Inferior parietal cortex (tissue), 1 donor: Measurements from ENCODE around the gene LOXL1.
"Not testable (repeated sequence)": the region's sequence is repeated elsewhere in the genome, so short reads cannot be mapped to it uniquely, and the experiment has no call there.

Source experiments
- DNase-seq: peaks from one replicate; pipeline ENCODE4 v3.0.0-alpha.2; 2016; ENCODE audit errors: extremely low spot score

Gene LOXL1

GRCh38 chr15:73954188-73955145 is 28.2 kb downstream of the LOXL1 start:
- no peak for DNase-seq

- no peak for DNase-seq
These were observed 29.1 kb downstream of the LOXL1 start for GRCh38 chr15:73955326-73955725.

GRCh38 chr15:73955861-73956742 is 29.8 kb downstream of the LOXL1 start:
- DNase-seq: no peak

GRCh38 chr15:73956743-73957135 is 30.5 kb downstream of the LOXL1 start:
- no peak for DNase-seq

- no peak for DNase-seq
These were observed 31.0 kb downstream of the LOXL1 start for GRCh38 chr15:73957276-73957675.

GRCh38 chr15:73957785-73958184 is 31.5 kb downstream of the LOXL1 start:
- no peak for DNase-seq

GRCh38 chr15:73959012-73959581 is 32.8 kb downstream of the LOXL1 start:
- no peak for DNase-seq

- DNase-seq: no peak
These were observed 33.5 kb downstream of the LOXL1 start for GRCh38 chr15:73959801-73960200.

- DNase-seq: not testable (repeated sequence)
These were observed 34.3 kb downstream of the LOXL1 start for GRCh38 chr15:73960472-73961070.

- DNase-seq: no peak
These were observed 36.2 kb downstream of the LOXL1 start for GRCh38 chr15:73962433-73962832.

GRCh38 chr15:73964736-73965093 is 38.5 kb downstream of the LOXL1 start:
- DNase-seq: peak; percentile 72

- no peak for DNase-seq
These were observed 39.0 kb downstream of the LOXL1 start for GRCh38 chr15:73965094-73965757.

GRCh38 chr15:73965758-73966113 is 39.5 kb downstream of the LOXL1 start:
- DNase-seq: no peak

- no peak for DNase-seq
These were observed 42.2 kb downstream of the LOXL1 start for GRCh38 chr15:73968461-73968860.

- DNase-seq: no peak
These were observed 43.0 kb downstream of the LOXL1 start for GRCh38 chr15:73969151-73969759.

- peak; percentile 86 for DNase-seq
These were observed 46.9 kb downstream of the LOXL1 start for GRCh38 chr15:73972984-73973682.

- DNase-seq: not testable (repeated sequence)
These were observed 47.5 kb downstream of the LOXL1 start for GRCh38 chr15:73973683-73974200.

- not testable (repeated sequence) for DNase-seq
These were observed 49.3 kb downstream of the LOXL1 start for GRCh38 chr15:73975440-73976125.

GRCh38 chr15:73978896-73979295 is 52.6 kb downstream of the LOXL1 start:
- DNase-seq: no peak
